Hair follicular keratinocyte (primary cell): Measurements from ENCODE around the gene GBP5. TPM values are rescaled to one million over a fixed set of nuclear protein-coding genes. Genes with fewer than 3 reads are reported as not detected.

Source experiments
- total RNA-seq: library from RNA; depleted of rRNA; stranded (reverse); fragments of >200 nt; gene quantifications from 2 replicates; pipeline ENCODE4 v1.2.3, GENCODE V29; 2015

The GBP5 gene
- total RNA-seq, result 0.11 TPM in 1 of 2 replicates, not detected in the other

DNA sequence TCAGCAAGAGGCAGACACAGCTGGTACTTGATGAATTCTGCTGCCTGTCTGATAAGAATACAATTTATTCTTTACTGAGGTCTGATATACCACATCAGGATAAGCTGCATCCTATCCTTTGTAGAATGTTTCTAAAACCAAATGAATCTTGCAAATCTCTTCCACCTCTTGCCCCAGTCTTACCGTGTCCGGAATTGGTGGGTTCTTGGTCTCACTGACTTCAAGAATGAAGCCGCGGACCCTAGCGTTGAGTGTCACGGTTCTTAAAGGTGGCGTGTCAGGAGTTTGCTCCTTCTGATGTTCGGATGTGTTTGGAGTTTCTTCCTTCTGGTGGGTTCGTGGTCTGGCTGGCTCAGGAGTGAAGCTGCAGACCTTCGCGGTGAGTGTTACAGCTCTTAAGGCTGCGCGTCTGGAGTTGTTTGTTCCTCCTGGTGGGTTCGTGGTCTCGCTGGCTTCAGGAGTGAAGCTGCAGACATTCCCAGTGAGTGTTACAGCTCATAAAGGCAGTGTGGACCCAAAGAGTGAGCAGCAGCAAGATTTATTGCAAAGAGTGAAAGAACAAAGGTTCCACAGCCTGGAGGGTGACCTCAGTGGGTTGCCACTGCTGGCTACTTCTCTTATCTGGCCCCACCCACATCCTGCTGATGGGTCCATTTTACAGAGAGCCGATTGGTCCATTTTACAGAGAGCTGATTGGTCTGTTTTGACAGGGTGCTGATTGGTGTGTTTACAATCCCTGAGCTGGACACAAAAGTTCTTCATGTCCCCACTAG lies at the start of gene GBP5:
Gene GBP5, minus strand, starts transcription at position 592 of the 773 bp plus-strand sequence. CDS start 3,305 bp downstream, outside the sequence.

Other genes with a start within 250 kb of the GBP5 start
- gene GBP3, start 250.0 kb downstream of the GBP5 start, total RNA-seq, result 7.3 and 10.5 TPM in 2 replicates
- 3.1 and 7.7 TPM in 2 replicates for gene GBP1, start 207.7 kb downstream of the GBP5 start, total RNA-seq
- 0.31 and 0.53 TPM in 2 replicates for gene GBP2, start 146.7 kb downstream of the GBP5 start, total RNA-seq
- gene GBP7, start 96.9 kb downstream of the GBP5 start, total RNA-seq, result not detected in 2 replicates
- under 0.01 and 0.04 TPM in 2 replicates for gene GBP4, start 73.9 kb downstream of the GBP5 start, total RNA-seq
- 0.61 and 1.3 TPM in 2 replicates for gene GBP6, start 91.2 kb upstream of the GBP5 start, total RNA-seq